ENCODE results near the gene MYH11. TPM values are rescaled to one million over a fixed set of nuclear protein-coding genes. Genes with fewer than 3 reads are reported as not detected.

MYH11 gene
- total and polyA plus RNA-seq, 2 of the 13 experiments (the other 11 are each of a cell fraction or from before 2014, with no cell fraction given), result not detected

DNA sequence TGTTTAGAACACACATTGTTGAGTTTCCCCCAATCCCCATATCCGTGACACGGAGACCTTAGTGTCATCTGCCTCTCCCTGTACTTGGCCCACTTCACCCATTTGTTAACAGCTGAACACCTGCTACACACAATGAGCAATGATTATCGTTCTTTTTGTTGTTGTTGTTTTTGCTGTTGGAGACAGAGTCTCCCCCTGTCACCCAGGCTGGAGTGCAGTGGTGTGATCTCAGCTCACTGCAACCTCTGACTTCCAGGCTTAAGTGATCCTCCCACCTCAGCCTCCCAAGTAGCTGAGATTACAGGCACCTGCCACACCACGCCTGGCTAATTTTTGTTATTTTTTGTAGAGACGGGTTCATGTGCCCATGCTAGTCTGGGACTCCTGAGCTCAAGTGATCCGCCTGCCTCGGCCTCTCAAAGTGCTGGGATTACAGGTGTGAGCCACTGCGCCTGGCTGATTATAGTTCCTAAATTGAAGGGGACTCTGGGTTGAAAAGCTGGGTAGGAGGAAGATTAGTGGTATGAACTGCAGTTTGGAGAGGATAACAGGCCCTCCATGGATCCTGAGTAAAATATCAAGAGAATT lies 185.2 kb downstream of the MYH11 start:
- H3K27me3 ChIP-seq (ENCODE audit: control insufficient read depth in 1 of 2, insufficient read depth in 2 of 2, low read length in 2 of 2), result no peaks in the 10 kb centered on the region
- 95% methylated on average over 8 of the region's 8 CpGs for WGBS (ENCODE audit: low lambda C conversion rate)
- peak overlapping the region; percentile 62 for H3K27ac ChIP-seq (ENCODE audit: extremely low read length, insufficient read depth, low read length)
- peak overlapping the region; percentile 64; the same call in 1 of the 2 replicates for H3K9ac ChIP-seq (ENCODE audit: insufficient read depth, low read depth, low read length)
- ChIA-PET CTCF (ENCODE audit: low intra/inter-chr PET ratio, low total read pairs) (no interaction called here), POLR2A (interaction anchor here (1.1 to 4.8 kb wide), 6 partner anchors 9 to 95 kb away, joined by 3 to 53 read pairs (median 8); partner anchors contain the start of gene MARF1)
- FAIRE-seq (no peak), ATAC-seq (no peak), DNase-seq (ENCODE audit: low spot score) (no peak)
- peak overlapping the region; percentile 70; the same call in 1 of the 2 replicates for H3K4me2 ChIP-seq (ENCODE audit: low read depth, low read length)
- H3K79me2 ChIP-seq (ENCODE audit: insufficient read depth, low read length), result peaks cover 17% of the 10 kb centered on the region
- H3K36me3 ChIP-seq (replicated peaks in 1 of 2; ENCODE audit: control insufficient read depth in 1 of 2, insufficient read depth in 2 of 2, low read length in 2 of 2), result peaks cover 43 to 56% of the 10 kb centered on the region in 2 experiments
- no peak overlapping the region for H3K4me3 ChIP-seq (replicated peaks in 1 of 3; ENCODE audit: insufficient read depth in 1 of 3, low read depth in 2 of 3, low read length in 3 of 3)
- intact Hi-C loops (cut with micrococcal nuclease; ENCODE audit: unreplicated experiment), result loop anchor here (1.0 to 2.0 kb wide), 2 partner anchors 21 to 28 kb away; partner anchors contain the start of genes MARF1 and NDE1
- in situ Hi-C loops (cut with HindIII; ENCODE audit: extremely low pct_ligation_motif_present, low pct_unique_long_range_greater_than_20kb), result no loop called here
- no peaks in the 10 kb centered on the region for H4K20me1 ChIP-seq (ENCODE audit: insufficient read depth, low read length)
- no peak overlapping the region for H2AFZ ChIP-seq (ENCODE audit: low read length)
- BruUV-seq (replicated peaks), result no TSS peak
- no peaks in the 10 kb centered on the region for H3K9me3 ChIP-seq (ENCODE audit: low read length)
- peaks cover 63% of the 10 kb centered on the region for H3K4me1 ChIP-seq (ENCODE audit: insufficient read depth, low read length)
- TF ChIP-seq YEATS4 (CRISPR knock-in tag; IDR thresholded peaks at IDR 0.05; ENCODE audit: borderline replicate concordance), result no peak
- 0 out of 2 replicates have a peak, but pooled peaks have one; percentile 10 for TF ChIP-seq TOPORS (CRISPR knock-in tag; IDR thresholded peaks at IDR 0.05)
- TF ChIP-seq, protein P1, sequence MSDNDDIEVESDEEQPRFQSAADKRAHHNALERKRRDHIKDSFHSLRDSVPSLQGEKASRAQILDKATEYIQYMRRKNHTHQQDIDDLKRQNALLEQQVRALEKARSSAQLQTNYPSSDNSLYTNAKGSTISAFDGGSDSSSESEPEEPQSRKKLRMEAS (IDR thresholded peaks at IDR 0.05), result no peak
- TF ChIP-seq MAFK (conservative IDR thresholded peaks at IDR 0.05 in 1 of 2, IDR thresholded peaks at IDR 0.05 in 1 of 2; ENCODE audit: low read length in 2 of 2), result no peak
- no peak for TF ChIP-seq KDM5A (IDR thresholded peaks at IDR 0.05; ENCODE audit: borderline replicate concordance, low read length)
- TF ChIP-seq ZNF891 (CRISPR knock-in tag; IDR thresholded peaks at IDR 0.05), result 0 out of 2 replicates have a peak, but pooled peaks have one; percentile 55
- no peak for TF ChIP-seq FOXO1 (CRISPR knock-in tag; IDR thresholded peaks at IDR 0.05)
- TF ChIP-seq GATAD2A (CRISPR knock-in tag; IDR thresholded peaks at IDR 0.05), result no peak
- TF ChIP-seq, protein P2, sequence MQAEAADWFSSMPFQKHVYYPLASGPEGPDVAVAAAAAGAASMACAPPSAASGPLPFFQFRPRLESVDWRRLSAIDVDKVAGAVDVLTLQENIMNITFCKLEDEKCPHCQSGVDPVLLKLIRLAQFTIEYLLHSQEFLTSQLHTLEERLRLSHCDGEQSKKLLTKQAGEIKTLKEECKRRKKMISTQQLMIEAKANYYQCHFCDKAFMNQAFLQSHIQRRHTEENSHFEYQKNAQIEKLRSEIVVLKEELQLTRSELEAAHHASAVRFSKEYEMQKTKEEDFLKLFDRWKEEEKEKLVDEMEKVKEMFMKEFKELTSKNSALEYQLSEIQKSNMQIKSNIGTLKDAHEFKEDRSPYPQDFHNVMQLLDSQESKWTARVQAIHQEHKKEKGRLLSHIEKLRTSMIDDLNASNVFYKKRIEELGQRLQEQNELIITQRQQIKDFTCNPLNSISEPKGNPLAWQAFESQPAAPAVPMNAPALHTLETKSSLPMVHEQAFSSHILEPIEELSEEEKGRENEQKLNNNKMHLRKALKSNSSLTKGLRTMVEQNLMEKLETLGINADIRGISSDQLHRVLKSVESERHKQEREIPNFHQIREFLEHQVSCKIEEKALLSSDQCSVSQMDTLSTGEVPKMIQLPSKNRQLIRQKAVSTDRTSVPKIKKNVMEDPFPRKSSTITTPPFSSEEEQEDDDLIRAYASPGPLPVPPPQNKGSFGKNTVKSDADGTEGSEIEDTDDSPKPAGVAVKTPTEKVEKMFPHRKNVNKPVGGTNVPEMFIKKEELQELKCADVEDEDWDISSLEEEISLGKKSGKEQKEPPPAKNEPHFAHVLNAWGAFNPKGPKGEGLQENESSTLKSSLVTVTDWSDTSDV (CRISPR knock-in tag; IDR thresholded peaks at IDR 0.05), result peak; percentile 28; the same call in 1 of the 2 replicates
- no peak for TF ChIP-seq ZNF441 (CRISPR knock-in tag; IDR thresholded peaks at IDR 0.05; ENCODE audit: borderline replicate concordance)
- TF ChIP-seq ZNF83 (CRISPR knock-in tag; IDR thresholded peaks at IDR 0.05; ENCODE audit: borderline replicate concordance), result no peak
- no peak for TF ChIP-seq FLYWCH1 (CRISPR knock-in tag; IDR thresholded peaks at IDR 0.05)
- TF ChIP-seq ATAD3A (CRISPR knock-in tag; IDR thresholded peaks at IDR 0.05), result no peak
- peak; percentile 28; the same call in 1 of the 2 replicates for TF ChIP-seq ZNF878 (CRISPR knock-in tag; IDR thresholded peaks at IDR 0.05)
- TF ChIP-seq XRCC5 (optimal IDR thresholded peaks at IDR 0.05; ENCODE audit: low read length), result no peak
- no peak for TF ChIP-seq ZNF562 (CRISPR knock-in tag; IDR thresholded peaks at IDR 0.05; ENCODE audit: borderline replicate concordance)
- no peak for TF ChIP-seq CCDC6 (CRISPR knock-in tag; IDR thresholded peaks at IDR 0.05)
- TF ChIP-seq MZF1 (CRISPR knock-in tag; IDR thresholded peaks at IDR 0.05; ENCODE audit: borderline replicate concordance), result no peak
- no peak for TF ChIP-seq SIX4 (CRISPR knock-in tag; IDR thresholded peaks at IDR 0.05)
- no peak for TF ChIP-seq FOXA1 (IDR thresholded peaks at IDR 0.05)
- no peak for TF ChIP-seq FOXA1 (CRISPR knock-in tag; IDR thresholded peaks at IDR 0.05)
- TF ChIP-seq MYPOP (CRISPR knock-in tag; IDR thresholded peaks at IDR 0.05), result 0 out of 2 replicates have a peak, but pooled peaks have one; percentile 20
- no peak for TF ChIP-seq ZNF761 (CRISPR knock-in tag; conservative IDR thresholded peaks at IDR 0.05)
- no peak for TF ChIP-seq NR2F2 (IDR thresholded peaks at IDR 0.05; ENCODE audit: borderline replicate concordance, low read depth)

Measured in HepG2 (cell line).